Left ventricle myocardium inferior (tissue), 1 donor: ENCODE measurements around the gene RWDD3. TPM values are rescaled to one million over a fixed set of nuclear protein-coding genes. Genes with fewer than 3 reads are reported as not detected.

Experiments used
- DNase-seq: peaks from one replicate; pipeline ENCODE4 v3.0.0-alpha.2; 2020
- H3K27ac ChIP-seq: fragments of 200-600 bp; replicated peaks from 2 replicates; pipeline ENCODE4 v1.8.0; 2021
- H3K27me3 ChIP-seq: fragments of 200-600 bp; 2 replicates; pipeline ENCODE4 v1.8.0; 2021; ENCODE audit warnings: low read depth
- H3K36me3 ChIP-seq: fragments of 200-600 bp; 2 replicates; pipeline ENCODE4 v1.8.0; 2021
- H3K4me1 ChIP-seq: fragments of 200-600 bp; 2 replicates; pipeline ENCODE4 v1.8.0; 2021
- H3K4me3 ChIP-seq: fragments of 200-600 bp; 2 replicates; pipeline ENCODE4 v1.8.0; 2021; ENCODE audit warnings: mild to moderate bottlenecking, moderate library complexity
- H3K9me3 ChIP-seq: fragments of 200-600 bp; replicated peaks from 2 replicates; pipeline ENCODE4 v1.8.0; 2021
- intact Hi-C: fragments of 100-400 bp; cut with micrococcal nuclease; formaldehyde crosslinking; loops from one replicate; pipeline ENCODE4 v1.11.0; 2022
- total RNA-seq: library from RNA; stranded (reverse); fragmentation: NEBNext Ultra II Directional; extraction: Animal tissue kit (Norgen Biotek cat#: 25700); gene quantifications from one replicate; pipeline ENCODE4 v1.2.1, GENCODE V29; 2021
- TF ChIP-seq, protein P1 (sequence below): fragments of 200-600 bp; IDR thresholded peaks from 2 replicates; pipeline ENCODE4 v1.8.0; 2021; ENCODE audit warnings: antibody characterized with exemption, mild to moderate bottlenecking, borderline replicate concordance
- donor health status: DM: no; HTN: yes; CAD: no; lungs with severe emphysema.

RWDD3 gene
- total RNA-seq, 1 donor from 2014 or later, result 19.4 TPM

GRCh38 chr1:95281781-95282517, 47.9 kb downstream of the RWDD3 start:
- no peak for DNase-seq
- TF ChIP-seq, protein P1, sequence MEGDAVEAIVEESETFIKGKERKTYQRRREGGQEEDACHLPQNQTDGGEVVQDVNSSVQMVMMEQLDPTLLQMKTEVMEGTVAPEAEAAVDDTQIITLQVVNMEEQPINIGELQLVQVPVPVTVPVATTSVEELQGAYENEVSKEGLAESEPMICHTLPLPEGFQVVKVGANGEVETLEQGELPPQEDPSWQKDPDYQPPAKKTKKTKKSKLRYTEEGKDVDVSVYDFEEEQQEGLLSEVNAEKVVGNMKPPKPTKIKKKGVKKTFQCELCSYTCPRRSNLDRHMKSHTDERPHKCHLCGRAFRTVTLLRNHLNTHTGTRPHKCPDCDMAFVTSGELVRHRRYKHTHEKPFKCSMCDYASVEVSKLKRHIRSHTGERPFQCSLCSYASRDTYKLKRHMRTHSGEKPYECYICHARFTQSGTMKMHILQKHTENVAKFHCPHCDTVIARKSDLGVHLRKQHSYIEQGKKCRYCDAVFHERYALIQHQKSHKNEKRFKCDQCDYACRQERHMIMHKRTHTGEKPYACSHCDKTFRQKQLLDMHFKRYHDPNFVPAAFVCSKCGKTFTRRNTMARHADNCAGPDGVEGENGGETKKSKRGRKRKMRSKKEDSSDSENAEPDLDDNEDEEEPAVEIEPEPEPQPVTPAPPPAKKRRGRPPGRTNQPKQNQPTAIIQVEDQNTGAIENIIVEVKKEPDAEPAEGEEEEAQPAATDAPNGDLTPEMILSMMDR, result no peak
- intact Hi-C loops, result no loop called here
- no peaks in the 10 kb centered on the region for H3K9me3 ChIP-seq
- H3K4me1 ChIP-seq, result no peaks in the 10 kb centered on the region
- H3K4me3 ChIP-seq, result no peak overlapping the region
- H3K36me3 ChIP-seq, result no peaks in the 10 kb centered on the region
- H3K27me3 ChIP-seq, result no peaks in the 10 kb centered on the region
- H3K27ac ChIP-seq, result no peak overlapping the region

GRCh38 chr1:95282518-95282895, 48.5 kb downstream of the RWDD3 start:
- H3K9me3 ChIP-seq, result no peaks in the 10 kb centered on the region
- no peaks in the 10 kb centered on the region for H3K36me3 ChIP-seq
- no peaks in the 10 kb centered on the region for H3K4me1 ChIP-seq
- intact Hi-C loops, result no loop called here
- H3K4me3 ChIP-seq, result no peak overlapping the region
- no peaks in the 10 kb centered on the region for H3K27me3 ChIP-seq
- no peak for DNase-seq
- TF ChIP-seq, protein P1, result no peak
- no peak overlapping the region for H3K27ac ChIP-seq

- TF ChIP-seq, protein P1, result no peak
- intact Hi-C loops, result no loop called here
- Histone ChIP-seq H3K4me3 (no peak overlapping the region), H3K27me3 (no peaks in the 10 kb centered on the region), H3K36me3 (no peaks in the 10 kb centered on the region), H3K9me3 (no peaks in the 10 kb centered on the region), H3K27ac (no peak overlapping the region), H3K4me1 (no peaks in the 10 kb centered on the region)
- DNase-seq, result no peak
Measured at GRCh38 chr1:95284420-95284819, 50.4 kb downstream of the RWDD3 start.

DNA sequence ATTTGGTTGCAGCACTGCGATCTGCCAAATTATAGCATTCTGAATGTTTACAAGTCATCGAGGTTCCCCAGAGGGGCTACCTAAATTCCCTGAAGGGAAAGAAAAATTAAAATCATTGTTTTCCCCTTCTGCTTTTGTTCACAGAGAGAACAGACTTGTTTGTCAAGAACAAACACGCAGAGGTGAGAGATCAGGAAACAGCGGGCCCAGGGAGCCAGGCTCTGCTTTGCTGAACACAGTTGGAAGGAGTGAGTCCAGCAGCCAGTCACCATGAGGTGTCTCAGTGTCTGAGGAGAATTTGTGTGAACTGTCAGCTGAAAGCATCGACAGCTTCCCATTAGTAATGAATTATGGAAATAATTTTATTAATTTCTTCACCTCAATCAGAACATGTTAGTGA, 52.5 kb downstream of the RWDD3 start:
- Histone ChIP-seq H3K27ac (no peak overlapping the region), H3K4me3 (no peak overlapping the region), H3K36me3 (no peaks in the 10 kb centered on the region), H3K9me3 (no peaks in the 10 kb centered on the region), H3K4me1 (no peaks in the 10 kb centered on the region), H3K27me3 (no peaks in the 10 kb centered on the region)
- intact Hi-C loops, result no loop called here
- TF ChIP-seq, protein P1, result no peak
- no peak for DNase-seq

DNA sequence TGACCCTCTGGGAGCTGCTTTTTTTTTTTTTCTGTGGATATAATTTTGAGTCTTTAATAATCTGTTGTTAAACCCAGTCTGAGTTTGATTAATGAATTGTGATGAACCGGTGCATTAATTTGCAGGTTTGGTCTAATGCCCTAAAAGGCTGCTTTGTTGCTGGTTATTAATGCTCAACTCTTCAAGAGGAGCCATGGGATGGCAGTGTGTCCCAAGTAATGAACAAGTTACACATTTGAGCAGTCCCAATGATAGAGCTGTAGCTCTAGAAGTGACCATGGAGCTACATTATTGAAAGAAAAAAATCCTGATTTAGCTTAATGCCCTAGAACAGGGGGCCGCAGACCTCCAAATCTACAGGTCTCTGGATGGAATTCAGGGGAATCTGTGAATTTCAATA, 53.1 kb downstream of the RWDD3 start:
- no peak overlapping the region for H3K4me3 ChIP-seq
- no peaks in the 10 kb centered on the region for H3K27me3 ChIP-seq
- TF ChIP-seq, protein P1, result no peak
- DNase-seq, result no peak
- no peaks in the 10 kb centered on the region for H3K9me3 ChIP-seq
- intact Hi-C loops, result no loop called here
- no peaks in the 10 kb centered on the region for H3K36me3 ChIP-seq
- no peaks in the 10 kb centered on the region for H3K4me1 ChIP-seq
- no peak overlapping the region for H3K27ac ChIP-seq
